HepG2 (cell line): ENCODE data around the gene MRPS34. TPM values are rescaled to one million over a fixed set of nuclear protein-coding genes. Genes with fewer than 3 reads are reported as not detected.

Experiments
- FOXK1 ChIP-seq: sonication (generic); formaldehyde crosslinking; IDR thresholded peaks from 2 replicates; pipeline ENCODE4 v1.4.0; 2020; ENCODE audit warnings: low read depth, missing genetic modification reagents, borderline replicate concordance
- GFI1 ChIP-seq: sonication (generic); formaldehyde crosslinking; IDR thresholded peaks from 2 replicates; pipeline ENCODE4 v1.5.0; 2020; ENCODE audit warnings: missing genetic modification reagents, mild to moderate bottlenecking, borderline replicate concordance
- HMGA1 ChIP-seq: sonication (generic); formaldehyde crosslinking; conservative IDR thresholded peaks from 2 replicates; pipeline ENCODE4 v1.4.0; 2020; ENCODE audit warnings: missing genetic modification reagents
- HNF4A ChIP-seq: sonication (generic); formaldehyde crosslinking; IDR thresholded peaks from 2 replicates; pipeline ENCODE4 v1.4.0; 2020; ENCODE audit warnings: missing genetic modification reagents
- PAF1 ChIP-seq: IDR thresholded peaks from 2 replicates; pipeline ENCODE4 v1.6.1; 2016; ENCODE audit warnings: missing genetic modification reagents, missing compliant biosample characterization
- PBX2 ChIP-seq: IDR thresholded peaks from 2 replicates; pipeline ENCODE4 v1.6.1; 2016; ENCODE audit warnings: control low read depth
- PHF5A ChIP-seq: IDR thresholded peaks from one replicate; pipeline ENCODE4 v1.6.1; 2018; ENCODE audit warnings: low read depth, missing genetic modification reagents; ENCODE audit not compliant: unreplicated experiment
- ZBTB33 ChIP-seq: sonication (generic); formaldehyde crosslinking; IDR thresholded peaks from 2 replicates; pipeline ENCODE4 v1.4.0; 2020; ENCODE audit warnings: missing genetic modification reagents
- ZMAT5 ChIP-seq: sonication (generic); formaldehyde crosslinking; IDR thresholded peaks from 2 replicates; pipeline ENCODE4 v1.5.0; 2020; ENCODE audit warnings: mild to moderate bottlenecking, low read depth, missing genetic modification reagents, borderline replicate concordance
- ZNF276 ChIP-seq: sonication (generic); formaldehyde crosslinking; IDR thresholded peaks from 2 replicates; pipeline ENCODE4 v1.4.0; 2020; ENCODE audit warnings: mild to moderate bottlenecking, low read depth, missing genetic modification reagents
- ZNF30 ChIP-seq: sonication (generic); formaldehyde crosslinking; IDR thresholded peaks from 2 replicates; pipeline ENCODE4 v1.5.0; 2020; ENCODE audit warnings: mild to moderate bottlenecking, missing genetic modification reagents
- ZNF460 ChIP-seq: sonication (generic); formaldehyde crosslinking; IDR thresholded peaks from 2 replicates; pipeline ENCODE4 v1.5.1; 2020; ENCODE audit warnings: missing genetic modification reagents, mild to moderate bottlenecking, borderline replicate concordance
- ZNF737 ChIP-seq: sonication (generic); formaldehyde crosslinking; IDR thresholded peaks from 2 replicates; pipeline ENCODE4 v1.5.0; 2020; ENCODE audit warnings: missing genetic modification reagents, mild to moderate bottlenecking, borderline replicate concordance
- polyA plus RNA-seq, 8 experiments: library from polyadenylated mRNA; depleted of rRNA in 3 of 8; stranded (reverse) in 7 of 8; unstranded in 1 of 8; fragments of >200 nt; fragmentation: Illumina TruSeq in 4 of 8; extraction: Trizol in 4 of 8; gene quantifications; 2 replicates each; pipeline versions ENCODE4 v1.2.1 to v1.2.3, GENCODE V29; 2011 to 2016; ENCODE audit warnings: low read depth in 4 of 8, missing spikeins in 1 of 8, mixed read lengths in 1 of 8; ENCODE audit not compliant: insufficient read depth in 1 of 8
- total RNA-seq, 5 experiments: library from RNA; depleted of rRNA; stranded (reverse); fragments of >200 nt; fragmentation: Illumina TruSeq; extraction: Trizol; gene quantifications; 2 replicates each; pipeline ENCODE4 v1.2.3, GENCODE V29; 2016; ENCODE audit warnings: low read depth in 1 of 5
- TF ChIP-seq, protein P1 (sequence below): sonication (generic); formaldehyde crosslinking; IDR thresholded peaks from 2 replicates; pipeline ENCODE4 v1.8.0; 2022; ENCODE audit warnings: low read depth, missing genetic modification reagents
- TF ChIP-seq, protein P2 (sequence below): sonication (generic); formaldehyde crosslinking; IDR thresholded peaks from 2 replicates; pipeline ENCODE4 v1.8.0; 2022; ENCODE audit warnings: missing genetic modification reagents, mild to moderate bottlenecking, borderline replicate concordance
- TF ChIP-seq, protein P3 (sequence below): sonication (generic); formaldehyde crosslinking; IDR thresholded peaks from 2 replicates; pipeline ENCODE4 v1.4.0; 2020; ENCODE audit warnings: missing genetic modification reagents, mild to moderate bottlenecking, borderline replicate concordance

MRPS34 gene
- total and polyA plus RNA-seq, 2 of the 13 experiments (the other 11 are each of a cell fraction or from before 2014, with no cell fraction given), result 63.5 to 131 TPM

DNA sequence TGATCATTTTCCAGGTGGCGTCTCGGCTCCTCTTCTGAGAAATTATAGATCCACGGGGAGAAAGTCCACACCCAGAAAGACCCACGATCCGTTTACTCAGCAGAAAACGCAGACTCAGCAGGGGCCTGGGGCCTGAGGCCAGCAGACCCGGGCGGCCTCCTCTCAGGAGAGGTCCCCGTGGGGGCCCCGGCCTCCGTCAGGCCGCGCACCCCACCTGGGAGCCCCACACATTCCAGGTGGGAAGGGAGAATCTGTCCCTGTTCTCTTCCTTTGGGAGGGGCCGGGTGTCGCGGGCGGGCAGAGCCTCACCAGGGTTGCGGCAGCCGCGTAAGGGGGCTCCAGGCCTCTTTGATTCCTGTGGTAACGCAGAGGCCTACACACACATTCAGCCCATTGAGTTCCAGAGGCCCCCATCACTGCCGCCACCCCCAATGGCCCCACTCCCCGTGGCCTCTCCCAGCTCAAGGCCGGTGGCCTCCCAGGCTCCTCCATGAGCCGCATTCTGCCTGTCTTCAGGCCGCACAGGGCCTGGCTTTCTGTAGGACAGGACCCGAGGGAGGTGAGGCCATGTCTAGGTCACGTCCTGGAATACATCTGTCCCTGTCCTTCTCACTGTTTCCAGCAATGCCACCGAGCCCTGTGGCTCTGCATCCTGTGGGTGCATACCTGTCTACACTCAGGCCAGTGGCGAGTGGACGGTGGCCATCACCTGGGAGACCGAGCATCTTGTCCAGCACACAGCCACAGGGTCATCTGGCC, 22.2 kb upstream of the MRPS34 start (continued):
- TF ChIP-seq ZBTB33 (CRISPR knock-in tag) (no peak), PHF5A (CRISPR knock-in tag) (no peak), GFI1 (CRISPR knock-in tag) (no peak), HNF4A (CRISPR knock-in tag) (no peak), ZMAT5 (CRISPR knock-in tag) (no peak), HMGA1 (CRISPR knock-in tag) (no peak), FOXK1 (CRISPR knock-in tag) (no peak), ZNF30 (no peak), ZNF460 (CRISPR knock-in tag) (no peak), ZNF737 (CRISPR knock-in tag) (no peak), ZNF276 (CRISPR knock-in tag) (no peak), PBX2 (CRISPR knock-in tag) (no peak), PAF1 (CRISPR knock-in tag) (no peak)
- TF ChIP-seq, protein P1, sequence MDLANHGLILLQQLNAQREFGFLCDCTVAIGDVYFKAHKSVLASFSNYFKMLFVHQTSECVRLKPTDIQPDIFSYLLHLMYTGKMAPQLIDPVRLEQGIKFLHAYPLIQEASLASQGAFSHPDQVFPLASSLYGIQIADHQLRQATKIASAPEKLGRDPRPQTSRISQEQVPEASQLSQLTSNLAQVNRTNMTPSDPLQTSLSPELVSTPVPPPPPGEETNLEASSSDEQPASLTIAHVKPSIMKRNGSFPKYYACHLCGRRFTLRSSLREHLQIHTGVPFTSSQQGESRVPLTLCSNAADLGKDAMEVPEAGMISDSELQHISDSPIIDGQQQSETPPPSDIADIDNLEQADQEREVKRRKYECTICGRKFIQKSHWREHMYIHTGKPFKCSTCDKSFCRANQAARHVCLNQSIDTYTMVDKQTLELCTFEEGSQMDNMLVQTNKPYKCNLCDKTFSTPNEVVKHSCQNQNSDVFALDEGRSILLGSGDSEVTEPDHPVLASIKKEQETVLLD (CRISPR knock-in tag), result no peak
- TF ChIP-seq, protein P2, sequence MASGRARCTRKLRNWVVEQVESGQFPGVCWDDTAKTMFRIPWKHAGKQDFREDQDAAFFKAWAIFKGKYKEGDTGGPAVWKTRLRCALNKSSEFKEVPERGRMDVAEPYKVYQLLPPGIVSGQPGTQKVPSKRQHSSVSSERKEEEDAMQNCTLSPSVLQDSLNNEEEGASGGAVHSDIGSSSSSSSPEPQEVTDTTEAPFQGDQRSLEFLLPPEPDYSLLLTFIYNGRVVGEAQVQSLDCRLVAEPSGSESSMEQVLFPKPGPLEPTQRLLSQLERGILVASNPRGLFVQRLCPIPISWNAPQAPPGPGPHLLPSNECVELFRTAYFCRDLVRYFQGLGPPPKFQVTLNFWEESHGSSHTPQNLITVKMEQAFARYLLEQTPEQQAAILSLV (CRISPR knock-in tag), result no peak
- TF ChIP-seq, protein P3, sequence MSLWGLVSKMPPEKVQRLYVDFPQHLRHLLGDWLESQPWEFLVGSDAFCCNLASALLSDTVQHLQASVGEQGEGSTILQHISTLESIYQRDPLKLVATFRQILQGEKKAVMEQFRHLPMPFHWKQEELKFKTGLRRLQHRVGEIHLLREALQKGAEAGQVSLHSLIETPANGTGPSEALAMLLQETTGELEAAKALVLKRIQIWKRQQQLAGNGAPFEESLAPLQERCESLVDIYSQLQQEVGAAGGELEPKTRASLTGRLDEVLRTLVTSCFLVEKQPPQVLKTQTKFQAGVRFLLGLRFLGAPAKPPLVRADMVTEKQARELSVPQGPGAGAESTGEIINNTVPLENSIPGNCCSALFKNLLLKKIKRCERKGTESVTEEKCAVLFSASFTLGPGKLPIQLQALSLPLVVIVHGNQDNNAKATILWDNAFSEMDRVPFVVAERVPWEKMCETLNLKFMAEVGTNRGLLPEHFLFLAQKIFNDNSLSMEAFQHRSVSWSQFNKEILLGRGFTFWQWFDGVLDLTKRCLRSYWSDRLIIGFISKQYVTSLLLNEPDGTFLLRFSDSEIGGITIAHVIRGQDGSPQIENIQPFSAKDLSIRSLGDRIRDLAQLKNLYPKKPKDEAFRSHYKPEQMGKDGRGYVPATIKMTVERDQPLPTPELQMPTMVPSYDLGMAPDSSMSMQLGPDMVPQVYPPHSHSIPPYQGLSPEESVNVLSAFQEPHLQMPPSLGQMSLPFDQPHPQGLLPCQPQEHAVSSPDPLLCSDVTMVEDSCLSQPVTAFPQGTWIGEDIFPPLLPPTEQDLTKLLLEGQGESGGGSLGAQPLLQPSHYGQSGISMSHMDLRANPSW (CRISPR knock-in tag), result no peak; the same call in 1 of the 2 replicates
